ENCODE data around the gene GPHN.

GPHN gene

DNA sequence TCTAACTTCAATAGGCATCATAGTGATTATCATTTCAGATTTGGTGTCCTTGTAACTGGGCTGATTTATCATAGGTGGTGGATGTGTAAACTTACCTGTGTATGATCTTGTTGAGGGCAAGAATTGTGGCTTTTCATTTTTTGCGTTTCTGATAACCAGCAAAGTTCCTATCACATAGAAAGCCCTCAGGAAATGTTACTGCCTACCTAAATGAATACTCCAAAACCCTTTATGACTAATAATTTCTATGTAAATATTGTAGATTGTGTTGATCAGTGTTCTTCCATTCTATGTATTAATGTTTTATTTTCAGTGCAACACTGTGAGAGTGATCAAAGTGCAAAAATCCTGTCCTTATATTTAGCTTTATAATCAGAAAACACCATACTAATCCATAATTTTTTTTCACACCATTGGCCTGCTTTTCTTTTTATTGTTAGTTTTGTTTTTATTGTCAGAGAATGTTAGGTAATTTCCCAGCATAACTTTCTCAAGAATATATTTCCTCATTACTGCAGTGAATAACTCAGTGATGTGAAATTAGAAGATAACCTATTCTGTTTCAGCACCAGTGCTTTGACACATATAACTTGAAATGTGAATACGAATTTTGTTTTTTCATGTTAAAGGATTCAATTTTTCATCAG is 94.1 kb downstream of the GPHN start:
- DNase-seq (ENCODE audit: low read depth) = no peak

GRCh38 chr14:66603945-66604344 is 96.0 kb downstream of the GPHN start:
- no peak for DNase-seq (ENCODE audit: low read depth)

- no peak for DNase-seq (ENCODE audit: low read depth)
These were observed 98.9 kb downstream of the GPHN start for GRCh38 chr14:66606826-66607225.

DNA sequence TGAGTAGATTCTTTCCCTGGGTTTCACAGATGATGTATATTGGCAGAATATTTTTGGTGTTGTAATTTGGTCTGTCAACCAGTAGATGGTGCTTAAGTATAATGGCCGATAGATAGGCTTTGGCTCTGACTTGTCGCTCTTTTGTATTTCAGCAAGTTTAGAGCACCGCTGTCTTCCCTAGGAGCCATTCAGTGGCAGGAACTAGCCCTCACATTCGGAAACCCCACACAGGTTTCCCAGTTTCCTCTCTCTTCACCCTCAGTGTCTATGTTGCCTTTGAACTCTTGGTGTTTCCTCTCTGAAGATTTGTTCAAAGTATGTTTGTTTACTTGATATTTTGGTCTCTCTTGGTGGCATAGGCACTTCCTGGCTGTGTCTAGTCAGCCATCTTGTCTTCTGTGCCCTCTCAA is 102.2 kb downstream of the GPHN start:
- no peak for DNase-seq (ENCODE audit: low read depth)

GRCh38 chr14:66613344-66613743 is 105.4 kb downstream of the GPHN start:
- DNase-seq (ENCODE audit: low read depth) = no peak

DNA sequence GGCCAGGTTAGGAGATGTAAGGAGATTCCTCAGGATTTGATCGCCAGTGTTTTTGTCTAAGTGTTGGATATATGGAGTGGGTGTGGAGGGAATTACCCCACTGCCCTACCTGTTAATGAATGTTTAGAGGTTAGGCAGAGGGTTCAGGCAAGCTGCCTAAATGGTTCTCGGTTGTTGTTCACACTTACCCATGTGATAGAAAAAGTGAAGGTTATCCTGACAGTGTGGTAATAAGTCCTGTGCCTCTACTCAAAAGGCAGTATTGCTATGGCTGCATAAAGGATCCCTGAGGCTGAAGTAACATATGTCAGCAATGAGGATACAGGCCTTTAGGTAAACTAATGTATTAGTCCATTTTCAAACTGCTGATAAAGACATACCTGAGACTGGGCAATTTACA is 112.0 kb downstream of the GPHN start:
- DNase-seq (ENCODE audit: low read depth) = no peak

DNA sequence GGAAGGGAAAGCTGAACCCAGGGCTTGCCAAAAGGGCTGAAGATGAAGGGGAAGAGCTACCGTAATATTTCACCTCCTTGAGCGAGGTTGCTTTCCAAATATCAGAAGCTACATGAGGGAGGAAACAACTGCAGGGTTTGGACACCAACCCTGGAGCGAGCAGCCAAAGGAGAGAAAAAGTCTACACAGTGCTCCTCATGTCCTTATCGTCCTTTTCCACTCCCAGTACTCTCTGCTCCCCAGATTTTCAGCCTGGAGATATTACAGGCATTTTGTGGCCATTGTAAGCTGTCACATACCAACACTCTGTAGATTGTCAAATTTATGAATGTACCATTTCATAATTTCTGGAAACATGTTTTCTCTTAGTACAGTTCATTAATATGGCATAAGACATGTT is 115.9 kb downstream of the GPHN start:
- DNase-seq (ENCODE audit: low read depth) = no peak

DNA sequence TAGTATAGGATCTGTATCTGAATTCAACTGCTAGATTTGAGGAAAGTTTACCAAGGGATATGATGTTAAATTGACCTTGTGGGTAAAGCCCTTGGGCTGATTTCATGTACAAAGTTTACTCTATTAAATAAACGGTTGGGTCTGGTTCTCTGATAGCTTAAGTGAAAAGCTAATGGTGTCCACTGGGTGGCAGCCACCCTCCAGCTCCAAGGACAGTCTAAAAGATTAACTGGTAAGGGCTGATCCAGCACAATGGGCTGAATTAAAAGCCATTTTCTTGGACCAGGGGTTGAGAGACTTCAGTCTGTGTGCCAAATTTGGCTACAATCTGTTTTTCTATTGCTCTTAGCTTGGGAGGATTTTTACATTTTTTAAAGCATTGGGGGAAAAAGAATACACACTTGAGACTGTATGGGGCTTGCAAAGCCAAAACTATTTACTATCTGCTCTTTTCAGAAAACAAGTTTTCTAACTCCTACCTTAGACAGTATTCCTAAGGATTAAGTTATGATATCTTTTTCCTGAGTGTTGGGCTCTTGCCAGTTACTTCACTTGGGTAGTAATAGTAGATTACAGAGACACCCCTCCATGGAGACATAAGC is 116.5 kb downstream of the GPHN start:
- no peak for DNase-seq (ENCODE audit: low read depth)

- no peak for DNase-seq (ENCODE audit: low read depth)
These were observed 120.7 kb downstream of the GPHN start for GRCh38 chr14:66628636-66629035.

DNA sequence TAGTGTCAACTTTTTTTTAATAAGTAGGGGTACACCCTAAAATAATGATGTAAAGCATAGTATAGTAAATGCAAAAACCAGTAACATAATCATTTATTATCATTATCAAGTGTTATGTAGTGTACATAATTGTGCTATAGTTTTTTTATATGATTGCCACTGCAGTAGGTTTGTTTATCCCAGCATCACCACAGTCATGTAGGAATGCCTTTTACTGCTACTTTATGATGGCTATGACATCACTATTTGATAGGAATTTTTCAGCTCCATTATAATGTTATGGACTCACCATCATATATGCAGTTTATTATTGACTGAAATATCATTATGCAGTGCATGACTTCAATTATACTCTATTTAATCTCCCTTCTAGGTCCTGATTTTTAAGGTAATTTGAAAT is 121.6 kb downstream of the GPHN start:
- no peak for DNase-seq (ENCODE audit: low read depth)

DNA sequence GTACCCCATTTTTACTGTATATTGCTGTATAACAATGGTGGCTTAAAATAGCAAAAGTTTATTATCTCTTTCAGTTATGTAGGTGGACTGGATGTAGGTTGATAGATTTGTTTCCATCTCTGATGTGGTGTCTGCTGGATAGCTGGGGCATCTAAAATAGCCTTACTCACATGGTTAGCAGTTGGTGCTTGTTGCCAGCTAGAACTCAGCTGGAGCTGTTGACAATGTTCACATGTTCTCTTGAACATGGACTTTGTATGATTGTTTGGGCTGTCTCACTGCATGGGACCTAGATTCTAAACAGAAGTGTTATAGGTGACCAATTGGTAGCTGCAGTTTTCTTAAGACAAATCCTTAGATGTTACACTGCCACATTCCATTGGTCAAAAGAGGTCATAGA is 126.9 kb downstream of the GPHN start:
- DNase-seq (ENCODE audit: low read depth) = no peak

DNA sequence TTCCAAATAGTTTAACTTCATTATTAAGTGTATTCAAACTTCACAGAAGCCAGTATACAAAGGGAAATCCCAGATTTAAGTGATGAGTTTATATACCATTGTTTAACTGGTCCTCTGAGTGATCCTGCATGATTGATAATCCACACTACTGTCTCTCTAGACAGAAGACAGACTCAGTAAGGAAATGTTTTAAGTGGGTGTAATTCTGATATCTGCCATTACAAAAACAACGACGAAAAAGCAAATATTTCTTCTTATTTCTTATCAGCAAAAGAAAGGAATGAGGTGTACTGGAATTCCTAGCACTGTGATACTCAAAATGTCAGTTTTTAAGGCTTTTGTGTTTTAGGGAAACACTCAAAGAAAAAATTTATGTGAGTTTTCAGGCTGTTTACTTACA is 127.5 kb downstream of the GPHN start:
- no peak for DNase-seq (ENCODE audit: low read depth)

- no peak for DNase-seq (ENCODE audit: low read depth)
These were observed 128.3 kb downstream of the GPHN start for GRCh38 chr14:66636240-66636639.

DNA sequence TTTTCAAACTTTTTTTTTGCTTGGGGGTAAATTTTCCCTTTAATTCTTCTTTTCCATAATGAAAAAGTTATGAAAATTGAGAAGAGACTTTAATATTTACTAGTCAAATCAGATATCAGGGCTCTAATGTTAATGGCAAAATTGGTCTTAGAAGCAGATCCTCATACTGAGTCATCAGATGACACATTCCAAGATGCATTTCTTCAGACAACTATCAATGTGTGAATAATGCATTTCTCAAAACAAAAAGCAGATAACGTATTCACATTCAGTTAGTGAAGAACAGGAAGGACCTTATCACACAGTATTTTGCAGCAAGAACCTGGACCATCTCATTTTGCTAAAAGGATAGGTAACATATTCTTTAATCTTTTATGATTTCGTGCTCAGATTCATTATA is 130.7 kb downstream of the GPHN start:
- DNase-seq (ENCODE audit: low read depth) = no peak

- DNase-seq (ENCODE audit: low read depth) = no peak
These were observed 134.1 kb downstream of the GPHN start for GRCh38 chr14:66641861-66642635.

DNA sequence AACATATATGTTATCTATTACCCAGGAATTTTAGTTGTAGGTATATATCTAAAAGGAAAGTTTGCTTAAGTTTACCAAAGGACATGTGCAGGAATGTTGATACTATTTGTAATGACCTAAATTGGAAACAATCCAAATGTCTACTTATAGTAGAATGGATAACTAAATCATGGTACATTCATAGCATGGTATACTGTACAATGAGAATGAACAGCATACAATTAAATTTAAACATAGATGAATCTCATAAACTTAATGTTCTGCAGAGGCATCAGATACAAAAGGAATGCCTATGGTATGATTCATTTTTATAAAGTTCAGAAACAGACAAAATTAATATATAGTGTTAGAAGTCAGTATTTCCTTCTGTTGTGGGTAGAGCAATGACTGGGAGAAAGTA is 135.4 kb downstream of the GPHN start:
- DNase-seq (ENCODE audit: low read depth) = no peak

DNA sequence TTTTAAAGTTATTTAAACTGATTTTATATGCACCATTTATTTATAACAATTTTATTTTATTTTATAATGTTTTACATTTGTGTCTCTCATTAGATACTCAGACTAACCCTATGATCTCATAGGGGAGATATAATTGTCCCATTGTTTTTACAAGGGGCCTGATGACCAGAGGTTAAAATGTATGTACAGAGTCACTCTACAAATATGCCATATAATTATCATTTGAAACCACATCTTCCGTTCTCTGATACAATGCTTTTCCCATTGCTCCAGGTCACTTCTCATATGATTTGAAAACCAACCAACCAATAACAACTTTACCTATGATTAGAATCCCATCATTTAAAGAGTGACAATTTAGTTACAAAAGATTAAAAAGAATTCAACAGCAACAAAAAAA is 137.8 kb downstream of the GPHN start:
- no peak for DNase-seq (ENCODE audit: low read depth)

DNA sequence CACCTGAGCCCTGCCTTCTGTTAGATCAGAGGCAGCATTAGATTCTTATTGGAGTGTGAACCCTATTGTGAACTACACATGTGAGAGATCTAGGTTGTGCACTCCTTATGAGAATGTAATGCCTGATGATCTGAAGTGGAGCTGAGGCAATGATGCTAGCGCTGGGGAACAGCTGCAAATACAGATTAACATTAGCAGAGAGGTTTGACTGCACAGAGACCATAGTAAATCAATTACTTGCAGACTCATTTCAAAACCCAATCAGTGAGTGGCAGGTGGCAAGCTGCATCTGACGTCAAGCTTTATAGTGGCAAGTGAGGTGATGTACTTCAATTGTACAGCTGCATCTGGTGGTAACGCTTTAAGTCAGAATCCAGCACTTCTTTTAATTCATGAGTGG is 141.6 kb downstream of the GPHN start:
- no peak for DNase-seq (ENCODE audit: low read depth)

DNA sequence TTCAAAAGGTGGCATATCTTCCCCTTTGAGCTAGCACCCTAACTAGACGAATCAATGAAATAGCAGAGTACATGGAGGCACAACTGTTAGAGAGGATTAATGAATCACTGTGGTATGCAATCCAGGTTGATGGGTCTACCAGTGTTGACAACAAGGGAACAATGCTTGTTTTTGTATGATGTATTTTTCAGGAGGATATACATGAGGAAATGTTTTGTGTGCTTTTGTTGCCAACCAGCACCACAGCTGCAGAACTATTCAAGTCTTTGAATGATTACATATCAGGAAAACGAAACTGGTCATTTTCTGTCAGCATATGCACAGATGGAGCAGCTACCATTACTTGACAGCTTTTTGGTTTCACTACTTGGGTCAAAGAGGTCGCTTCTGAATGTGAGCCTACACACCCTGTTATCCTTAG is 142.6 kb downstream of the GPHN start:
- no peak for DNase-seq (ENCODE audit: low read depth)

DNA sequence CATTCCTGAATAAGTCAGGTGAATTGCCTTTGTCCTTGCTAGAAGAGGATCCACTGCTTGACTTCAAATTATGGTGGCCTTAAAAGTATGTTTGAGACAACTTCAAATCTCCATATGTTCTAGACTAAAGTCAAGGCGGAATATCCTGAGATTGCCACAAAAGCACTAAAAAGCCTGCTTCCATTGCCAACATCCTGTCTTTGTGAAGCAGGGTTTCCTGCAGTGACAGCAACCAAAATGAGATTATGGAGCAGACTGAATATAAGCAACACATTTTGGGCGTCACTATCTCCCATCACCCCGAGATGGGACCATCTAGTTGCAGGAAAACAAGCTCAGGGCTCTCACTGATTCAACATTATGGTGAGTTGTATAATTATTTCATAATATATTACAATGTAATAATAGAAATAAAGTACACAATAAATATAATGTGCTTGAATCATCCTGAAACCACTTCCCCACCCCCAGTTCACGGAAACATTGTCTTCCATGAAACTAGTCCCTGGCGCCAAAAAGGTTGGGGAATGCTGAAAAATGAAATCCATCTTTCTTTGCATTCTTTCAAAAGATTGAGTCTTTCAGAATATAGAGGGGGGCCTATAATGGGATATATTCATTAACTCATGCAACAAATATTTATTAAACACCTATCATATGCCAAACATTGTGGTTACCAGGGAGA is 143.7 kb downstream of the GPHN start:
- no peak for DNase-seq (ENCODE audit: low read depth)

- no peak for DNase-seq (ENCODE audit: low read depth)
These were observed 144.7 kb downstream of the GPHN start for GRCh38 chr14:66652525-66653106.

- DNase-seq (ENCODE audit: low read depth) = no peak
These were observed 149.8 kb downstream of the GPHN start for GRCh38 chr14:66657780-66658179.

- DNase-seq (ENCODE audit: low read depth) = no peak
These were observed 154.4 kb downstream of the GPHN start for GRCh38 chr14:66662374-66662773.
